Left lung (tissue), 10 donors: Measurements from ENCODE around the gene KRT1. TPM values are rescaled to one million over a fixed set of nuclear protein-coding genes. Genes with fewer than 3 reads are reported as not detected.

ENCODE experiments used
- ATAC-seq: fragments of 200-7000 bp; cut with Tn5 transposase; one replicate; pipeline ENCODE4 v1.9.1; 2020; ENCODE audit warnings: moderate library complexity
- DNase-seq, 4 donors: peaks; one replicate each; pipeline ENCODE4 v3.0.0-alpha.2; 2013 to 2020
- H3K27ac ChIP-seq, 2 donors: fragments of 200-600 bp; sonication (generic) in 1 of 2; one replicate each; pipeline versions ENCODE4 v1.5.0 to v1.8.0; 2020 to 2021
- H3K27me3 ChIP-seq, 2 donors: fragments of 200-600 bp; sonication (generic) in 1 of 2; one replicate each; pipeline versions ENCODE4 v1.5.0 to v1.8.0; 2020 to 2021
- H3K36me3 ChIP-seq, 2 donors: fragments of 200-600 bp; sonication (generic) in 1 of 2; one replicate each; pipeline versions ENCODE4 v1.5.0 to v1.8.0; 2020 to 2021
- H3K4me1 ChIP-seq, 2 donors: fragments of 200-600 bp; one replicate each; pipeline ENCODE4 v1.8.0; 2021
- H3K4me3 ChIP-seq, 2 donors: fragments of 200-600 bp; sonication (generic) in 1 of 2; one replicate each; pipeline versions ENCODE4 v1.5.0 to v1.8.0; 2020 to 2021; ENCODE audit warnings: mild to moderate bottlenecking in 1 of 2
- H3K9me3 ChIP-seq, 2 donors: fragments of 200-600 bp; sonication (generic) in 1 of 2; one replicate each; pipeline versions ENCODE4 v1.5.0 to v1.8.0; 2020 to 2021
- intact Hi-C, 2 donors: fragments of 100-400 bp; cut with DNase I; formaldehyde crosslinking; loops; one replicate each; pipeline versions ENCODE4 v1.11.2 to v1.14.2; 2022
- polyA plus RNA-seq, 6 donors: library from polyadenylated mRNA; unstranded; fragments of 120-200 nt; gene quantifications; one replicate each; pipeline ENCODE4 v1.2.1, GENCODE V29; 2013; ENCODE audit not compliant: insufficient read length in 6 of 6
- total RNA-seq, 2 donors: library from RNA; stranded (reverse); fragmentation: NEBNext Ultra II Directional; extraction: Animal tissue kit (Norgen Biotek cat#: 25700); gene quantifications; one replicate each; pipeline ENCODE4 v1.2.1, GENCODE V29; 2021
- TF ChIP-seq, protein P1 (sequence below), 2 donors: fragments of 200-600 bp; sonication (generic) in 1 of 2; IDR thresholded peaks; one replicate each; pipeline versions ENCODE4 v1.5.0 to v1.8.0; 2021; ENCODE audit warnings: antibody characterized with exemption in 2 of 2
- donor health status: DM: no; HTN: yes; CAD: no.
- donor health status: DM: no; HTN: no; CAD: no.

KRT1 gene
- total and polyA plus RNA-seq, 8 donors: 0.33 to 0.95 (median 0.50) TPM; not detected in 1

- intact Hi-C loops: no loop called here
- ATAC-seq (no peak), DNase-seq (no peak)
- TF ChIP-seq, protein P1, sequence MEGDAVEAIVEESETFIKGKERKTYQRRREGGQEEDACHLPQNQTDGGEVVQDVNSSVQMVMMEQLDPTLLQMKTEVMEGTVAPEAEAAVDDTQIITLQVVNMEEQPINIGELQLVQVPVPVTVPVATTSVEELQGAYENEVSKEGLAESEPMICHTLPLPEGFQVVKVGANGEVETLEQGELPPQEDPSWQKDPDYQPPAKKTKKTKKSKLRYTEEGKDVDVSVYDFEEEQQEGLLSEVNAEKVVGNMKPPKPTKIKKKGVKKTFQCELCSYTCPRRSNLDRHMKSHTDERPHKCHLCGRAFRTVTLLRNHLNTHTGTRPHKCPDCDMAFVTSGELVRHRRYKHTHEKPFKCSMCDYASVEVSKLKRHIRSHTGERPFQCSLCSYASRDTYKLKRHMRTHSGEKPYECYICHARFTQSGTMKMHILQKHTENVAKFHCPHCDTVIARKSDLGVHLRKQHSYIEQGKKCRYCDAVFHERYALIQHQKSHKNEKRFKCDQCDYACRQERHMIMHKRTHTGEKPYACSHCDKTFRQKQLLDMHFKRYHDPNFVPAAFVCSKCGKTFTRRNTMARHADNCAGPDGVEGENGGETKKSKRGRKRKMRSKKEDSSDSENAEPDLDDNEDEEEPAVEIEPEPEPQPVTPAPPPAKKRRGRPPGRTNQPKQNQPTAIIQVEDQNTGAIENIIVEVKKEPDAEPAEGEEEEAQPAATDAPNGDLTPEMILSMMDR (IDR thresholded peaks at IDR 0.05): no peak
- Histone ChIP-seq H3K27me3 (peaks cover 0 to 61% of the 10 kb centered on the region in 2 donors), H3K36me3 (no peaks in the 10 kb centered on the region), H3K9me3 (no peaks in the 10 kb centered on the region), H3K27ac (no peak overlapping the region), H3K4me3 (no peak overlapping the region), H3K4me1 (no peaks in the 10 kb centered on the region)
Observed at GRCh38 chr12:52684431-52684830, 4.2 kb upstream of the KRT1 start.

DNA sequence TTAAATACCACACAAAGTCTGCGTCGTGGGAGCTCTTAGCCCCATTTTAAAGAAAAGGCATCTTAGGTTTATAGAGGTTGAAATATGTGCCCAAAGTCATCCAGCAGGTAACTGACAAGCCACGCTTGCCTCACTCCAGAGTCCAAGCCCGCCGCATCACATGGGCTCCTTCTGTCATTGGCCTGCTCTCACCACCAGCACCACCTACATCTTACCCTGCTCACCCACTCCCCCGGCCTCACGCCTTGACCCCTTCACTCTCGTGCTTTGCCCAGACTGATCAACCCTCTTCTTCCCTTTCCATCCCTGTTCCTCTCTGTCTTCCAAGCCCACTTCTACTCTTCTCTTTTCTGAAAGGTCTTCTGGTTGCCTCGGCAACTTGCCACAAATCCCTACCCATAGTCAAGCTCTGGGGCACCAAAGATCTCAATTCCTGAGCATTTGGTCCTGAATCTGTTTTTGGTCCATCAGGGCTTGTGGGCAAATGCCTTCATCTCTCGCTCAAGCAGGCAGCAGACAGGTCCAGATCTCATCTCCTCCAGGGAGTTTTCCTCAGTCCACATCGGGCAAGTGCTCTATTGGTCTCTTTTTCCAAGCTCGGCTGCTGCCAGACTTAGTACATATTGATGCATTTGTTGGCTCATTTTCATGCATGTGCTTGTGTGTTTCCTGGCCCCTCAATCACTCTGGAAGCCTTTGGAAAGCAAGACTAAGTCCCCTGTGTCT lies 3.5 kb upstream of the KRT1 start:
- no peaks in the 10 kb centered on the region for H3K9me3 ChIP-seq
- TF ChIP-seq, protein P1 (IDR thresholded peaks at IDR 0.05): no peak
- H3K27me3 ChIP-seq: peaks cover 0 to 57% of the 10 kb centered on the region in 2 donors
- ATAC-seq (no peak), DNase-seq (no peak)
- H3K27ac ChIP-seq: no peak overlapping the region
- no peaks in the 10 kb centered on the region for H3K4me1 ChIP-seq
- no peaks in the 10 kb centered on the region for H3K36me3 ChIP-seq
- intact Hi-C loops: no loop called here
- H3K4me3 ChIP-seq: no peak overlapping the region

- Histone ChIP-seq H3K27ac (no peak overlapping the region), H3K9me3 (no peaks in the 10 kb centered on the region), H3K4me3 (no peak overlapping the region), H3K36me3 (no peaks in the 10 kb centered on the region), H3K27me3 (peaks cover 0 to 50% of the 10 kb centered on the region in 2 donors), H3K4me1 (no peaks in the 10 kb centered on the region)
- ATAC-seq (no peak), DNase-seq (no peak)
- intact Hi-C loops: no loop called here
- TF ChIP-seq, protein P1 (IDR thresholded peaks at IDR 0.05): no peak
Observed at GRCh38 chr12:52682938-52683574, 2.8 kb upstream of the KRT1 start.

GRCh38 chr12:52682381-52682660 lies 2.1 kb upstream of the KRT1 start:
- no peak for ATAC-seq
- H3K27me3 ChIP-seq: peaks cover 0 to 45% of the 10 kb centered on the region in 2 donors
- H3K27ac ChIP-seq: no peak overlapping the region
- no peaks in the 10 kb centered on the region for H3K36me3 ChIP-seq
- intact Hi-C loops: no loop called here
- no peaks in the 10 kb centered on the region for H3K9me3 ChIP-seq
- TF ChIP-seq, protein P1 (IDR thresholded peaks at IDR 0.05): no peak
- H3K4me1 ChIP-seq: no peaks in the 10 kb centered on the region
- H3K4me3 ChIP-seq: no peak overlapping the region
- DNase-seq: no peak

DNA sequence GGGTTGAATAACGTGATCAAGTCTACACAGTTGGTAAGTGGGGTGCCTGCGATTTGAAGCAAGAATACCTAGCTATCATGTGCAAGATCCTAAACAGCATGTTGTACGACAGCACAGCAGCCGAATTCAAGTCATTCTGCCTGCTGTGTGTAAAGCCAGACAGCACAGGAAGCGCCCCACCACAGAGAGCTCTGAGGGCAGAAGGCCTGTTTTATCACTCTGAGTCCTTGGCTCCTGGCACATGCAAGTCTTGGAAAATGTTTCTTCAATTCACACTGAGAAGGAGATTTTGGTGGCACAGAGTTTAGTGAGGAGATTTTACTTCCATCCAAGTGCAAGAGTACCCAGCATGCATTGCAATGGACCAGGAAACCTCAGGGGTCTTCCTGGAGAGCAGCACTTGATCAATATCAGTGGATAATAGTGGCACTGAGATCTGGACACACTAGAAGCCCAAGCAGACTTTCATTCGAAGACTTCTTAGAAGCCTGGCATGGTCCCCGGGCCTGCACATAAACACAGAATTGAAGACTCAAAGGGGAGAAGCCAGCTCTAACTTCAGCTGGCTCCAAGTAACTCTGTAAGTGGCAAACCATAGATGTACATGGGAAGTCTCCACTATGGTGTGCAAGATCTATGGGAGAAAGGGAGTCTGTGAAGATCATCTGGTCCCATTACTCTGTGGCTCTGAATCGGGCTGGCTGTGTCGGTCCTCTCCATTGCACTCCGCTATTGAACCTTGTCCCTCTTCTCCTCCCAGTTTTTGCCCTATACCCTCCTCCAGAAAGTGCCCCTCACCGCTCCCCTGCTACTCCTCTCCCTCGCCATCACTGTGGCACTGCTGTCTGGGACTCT lies 1.5 kb upstream of the KRT1 start:
- no peaks in the 10 kb centered on the region for H3K36me3 ChIP-seq
- H3K4me1 ChIP-seq: no peaks in the 10 kb centered on the region
- DNase-seq (no peak), ATAC-seq (no peak)
- H3K4me3 ChIP-seq: no peak overlapping the region
- intact Hi-C loops: no loop called here
- no peak overlapping the region for H3K27ac ChIP-seq
- TF ChIP-seq, protein P1 (IDR thresholded peaks at IDR 0.05): no peak
- no peaks in the 10 kb centered on the region for H3K9me3 ChIP-seq
- peaks cover 0 to 42% of the 10 kb centered on the region in 2 donors for H3K27me3 ChIP-seq
